Neuronal stem cell (in vitro differentiated cells): ENCODE measurements around the gene PDCD1.

Source experiments
- DNase-seq: peaks from one replicate; pipeline ENCODE4 v3.0.0-alpha.2; 2013; ENCODE audit warnings: low spot score
- H2AFZ ChIP-seq: one replicate; pipeline ENCODE4 v1.6.1; 2013; ENCODE audit warnings: mild to moderate bottlenecking, low read length, inconsistent platforms
- H2AK5ac ChIP-seq: 2 replicates; pipeline ENCODE4 v1.6.1; 2013; ENCODE audit warnings: low read depth, mild to moderate bottlenecking, inconsistent platforms, low read length, moderate library complexity, mixed read lengths
- H2BK120ac ChIP-seq: 2 replicates; pipeline ENCODE4 v1.6.1; 2013; ENCODE audit warnings: low read depth, mild to moderate bottlenecking, inconsistent platforms, low read length, moderate library complexity, mixed read lengths
- H2BK12ac ChIP-seq: one replicate; pipeline ENCODE4 v1.6.1; 2013; ENCODE audit warnings: low read length, inconsistent platforms
- H2BK15ac ChIP-seq: 2 replicates; pipeline ENCODE4 v1.6.1; 2013; ENCODE audit warnings: mild to moderate bottlenecking, low read length, inconsistent platforms, mixed read lengths
- H2BK5ac ChIP-seq: one replicate; pipeline ENCODE4 v1.6.1; 2013; ENCODE audit warnings: inconsistent platforms, mild to moderate bottlenecking, low read length, moderate library complexity
- H3K14ac ChIP-seq: one replicate; pipeline ENCODE4 v1.6.1; 2013; ENCODE audit warnings: low read length, inconsistent platforms
- H3K18ac ChIP-seq: 2 replicates; pipeline ENCODE4 v1.6.1; 2013; ENCODE audit warnings: low read length, inconsistent platforms
- H3K23ac ChIP-seq: 2 replicates; pipeline ENCODE4 v1.6.1; 2013; ENCODE audit warnings: low read depth, mild to moderate bottlenecking, mixed read lengths, low read length, inconsistent platforms; ENCODE audit not compliant: poor library complexity
- H3K27ac ChIP-seq: replicated peaks from 3 replicates; pipeline ENCODE4 v1.5.1; 2013; ENCODE audit warnings: low read length, inconsistent platforms
- H3K27me3 ChIP-seq, 3 experiments: 2 replicates each; pipeline ENCODE4 v1.6.1; 2013; ENCODE audit warnings: low read length in 3 of 3, mild to moderate bottlenecking in 2 of 3, inconsistent platforms in 1 of 3, low read depth in 1 of 3, mixed read lengths in 1 of 3, moderate library complexity in 1 of 3; ENCODE audit not compliant: control insufficient read depth in 3 of 3, insufficient read depth in 3 of 3
- H3K36me3 ChIP-seq, 2 donors: replicated peaks in 1 of 2; 2 replicates each; pipeline ENCODE4 v1.6.1; 2013; ENCODE audit warnings: low read length in 2 of 2; ENCODE audit not compliant: control insufficient read depth in 2 of 2, insufficient read depth in 2 of 2
- H3K4ac ChIP-seq: 2 replicates; pipeline ENCODE4 v1.6.1; 2013; ENCODE audit warnings: inconsistent platforms, mild to moderate bottlenecking, low read length, moderate library complexity
- H3K4me1 ChIP-seq, 2 donors: 1 replicate in 1 of 2; 2 replicates in 1 of 2; pipeline ENCODE4 v1.6.1; 2013; ENCODE audit warnings: low read length in 2 of 2, low read depth in 1 of 2; ENCODE audit not compliant: control insufficient read depth in 2 of 2, insufficient read depth in 1 of 2
- H3K4me2 ChIP-seq: one replicate; pipeline ENCODE4 v1.6.1; 2013; ENCODE audit warnings: mild to moderate bottlenecking, low read length, inconsistent platforms; ENCODE audit not compliant: insufficient read depth, poor library complexity, severe bottlenecking
- H3K4me3 ChIP-seq, 2 donors: 2 replicates each; pipeline ENCODE4 v1.5.1; 2013; ENCODE audit warnings: low read length in 2 of 2, mild to moderate bottlenecking in 2 of 2, inconsistent platforms in 1 of 2, moderate library complexity in 1 of 2
- H3K79me1 ChIP-seq: one replicate; pipeline ENCODE4 v1.6.1; 2013; ENCODE audit warnings: low read depth, mild to moderate bottlenecking, inconsistent platforms, low read length, moderate library complexity
- H3K9ac ChIP-seq: one replicate; pipeline ENCODE4 v1.6.1; 2013; ENCODE audit warnings: mild to moderate bottlenecking, low read depth, low read length, inconsistent platforms; ENCODE audit not compliant: poor library complexity
- H3K9me3 ChIP-seq, 2 donors: replicated peaks in 1 of 2; 2 replicates each; pipeline versions ENCODE3 to v1.6.1; 2013; ENCODE audit warnings: low read length in 2 of 2, mild to moderate bottlenecking in 2 of 2, inconsistent platforms in 1 of 2, low read depth in 1 of 2, mixed read lengths in 1 of 2, moderate library complexity in 1 of 2; ENCODE audit not compliant: control insufficient read depth in 2 of 2, insufficient read depth in 1 of 2
- H4K8ac ChIP-seq: one replicate; pipeline ENCODE4 v1.6.1; 2013; ENCODE audit warnings: low read depth, mild to moderate bottlenecking, inconsistent platforms, low read length, moderate library complexity
- H4K91ac ChIP-seq: one replicate; pipeline ENCODE4 v1.6.1; 2013; ENCODE audit warnings: low read length, low read depth, mild to moderate bottlenecking, inconsistent platforms; ENCODE audit not compliant: poor library complexity
- WGBS, 2 donors: extraction: QIAGEN DNeasy Blood & Tissue Kit; methylation state at CpG; one replicate each; pipeline ENCODE4 v1.1.7; 2013; ENCODE audit warnings: missing lambda C conversion rate in 2 of 2, mixed read lengths in 1 of 2; ENCODE audit not compliant: insufficient read length in 2 of 2, insufficient replicate concordance in 1 of 2; ENCODE audit errors: extremely low coverage in 2 of 2; 5-methylcytosine and 5-hydroxymethylcytosine counted together

Gene PDCD1

DNA sequence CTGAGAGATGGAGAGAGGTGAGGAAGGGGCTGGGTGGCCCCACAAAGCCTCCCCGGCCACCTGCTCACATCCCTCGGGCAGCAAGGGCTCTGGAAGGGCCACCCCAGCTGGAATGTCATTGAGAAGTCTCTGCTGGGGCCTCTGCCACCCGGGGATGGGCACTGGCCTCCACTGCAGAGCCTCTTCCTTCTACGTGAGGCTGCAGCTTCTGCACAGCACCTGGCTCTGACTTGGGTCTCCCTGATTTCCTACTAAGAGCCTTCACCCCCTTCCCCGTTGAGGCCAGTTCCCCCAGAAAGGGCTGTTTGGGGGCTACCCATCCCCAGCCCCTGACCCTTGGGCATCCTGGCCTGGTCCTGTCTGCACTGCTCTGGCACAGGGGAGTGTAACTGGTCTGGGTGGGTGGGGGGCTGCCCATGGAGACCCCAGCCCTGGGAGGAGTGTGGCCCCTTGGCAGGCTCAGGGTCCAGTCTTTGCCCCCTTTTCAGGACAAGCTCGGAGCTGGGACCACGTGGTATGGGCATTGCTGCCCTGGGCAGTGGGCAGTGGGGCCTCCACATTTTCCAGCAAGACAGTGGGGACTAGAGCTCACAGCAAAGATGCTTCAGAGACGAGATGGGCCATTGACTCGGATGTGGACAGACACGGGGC is 5.6 kb downstream of the PDCD1 start:
- Histone ChIP-seq H3K9me3 (no peaks in the 10 kb centered on the region), H4K8ac (no peak overlapping the region), H3K4me3 (no peak overlapping the region), H3K36me3 (no peaks in the 10 kb centered on the region), H3K4me1 (peaks cover 0 to 6% of the 10 kb centered on the region in 2 donors), H3K9ac (no peak overlapping the region), H2BK12ac (no peak overlapping the region), H2BK5ac (no peak overlapping the region), H3K18ac (peak overlapping the region; percentile 35), H2BK15ac (peak overlapping the region; percentile 54), H3K23ac (no peak overlapping the region), H3K4me2 (no peak overlapping the region), H3K14ac (no peak overlapping the region), H3K4ac (no peak overlapping the region), H3K27me3 (peaks cover 0 to 31% (median 0%) of the 10 kb centered on the region in 3 experiments), H4K91ac (peak overlapping the region; percentile 53), H2AFZ (no peak overlapping the region), H2AK5ac (peak overlapping the region; percentile 95), H3K27ac (no peak overlapping the region), H2BK120ac (no peak overlapping the region), H3K79me1 (no peaks in the 10 kb centered on the region)
- WGBS, 2 donors: no CpG with 5 or more reads among the region's 10 CpGs
- DNase-seq: no peak

- H2BK120ac ChIP-seq: no peak overlapping the region
- no peak overlapping the region for H2AFZ ChIP-seq
- no peak overlapping the region for H3K27ac ChIP-seq
- H4K8ac ChIP-seq: no peak overlapping the region
- no peak overlapping the region for H2BK5ac ChIP-seq
- peak overlapping the region; percentile 70 for H3K9ac ChIP-seq
- H3K4ac ChIP-seq: no peak overlapping the region
- no peak overlapping the region for H3K4me3 ChIP-seq
- WGBS, 2 donors: no CpG with 5 or more reads among the region's 39 CpGs
- peak overlapping the region; percentile 95 for H2AK5ac ChIP-seq
- peaks cover 0 to 6% of the 10 kb centered on the region in 2 donors for H3K4me1 ChIP-seq
- H3K9me3 ChIP-seq: no peaks in the 10 kb centered on the region
- H3K27me3 ChIP-seq: peaks cover 0 to 31% (median 0%) of the 10 kb centered on the region in 3 experiments
- H4K91ac ChIP-seq: no peak overlapping the region
- peak overlapping the region; percentile 30 for H2BK12ac ChIP-seq
- H3K79me1 ChIP-seq: no peaks in the 10 kb centered on the region
- H3K14ac ChIP-seq: peak overlapping the region; percentile 38
- peak overlapping the region; percentile 35 for H3K18ac ChIP-seq
- no peaks in the 10 kb centered on the region for H3K36me3 ChIP-seq
- no peak for DNase-seq
- H3K23ac ChIP-seq: peak overlapping the region; percentile 80
- no peak overlapping the region for H3K4me2 ChIP-seq
- H2BK15ac ChIP-seq: peak overlapping the region; percentile 54
Measured at GRCh38 chr2:241852116-241852980, 6.3 kb downstream of the PDCD1 start.

- Histone ChIP-seq H2AK5ac (peak overlapping the region; percentile 20), H3K23ac (no peak overlapping the region), H3K36me3 (no peaks in the 10 kb centered on the region), H2BK5ac (peak overlapping the region; percentile 13), H3K4me1 (peaks cover 0 to 6% of the 10 kb centered on the region in 2 donors), H2AFZ (no peak overlapping the region), H3K27me3 (peaks cover 0 to 28% (median 0%) of the 10 kb centered on the region in 3 experiments), H3K4ac (peak overlapping the region; percentile 23), H3K27ac (no peak overlapping the region), H3K14ac (peak overlapping the region; percentile 71), H3K4me3 (no peak overlapping the region), H2BK12ac (no peak overlapping the region), H3K18ac (peak overlapping the region; percentile 85), H3K79me1 (no peaks in the 10 kb centered on the region), H3K4me2 (no peak overlapping the region), H3K9ac (no peak overlapping the region), H4K91ac (no peak overlapping the region), H4K8ac (peak overlapping the region; percentile 65), H2BK120ac (no peak overlapping the region), H3K9me3 (no peaks in the 10 kb centered on the region), H2BK15ac (no peak overlapping the region)
- DNase-seq: no peak
- WGBS, 2 donors: no CpG with 5 or more reads among the region's 26 CpGs
Measured at GRCh38 chr2:241851325-241852115, 7.2 kb downstream of the PDCD1 start.
